ENCODE measurements around the gene SELENOO. TPM values are rescaled to one million over a fixed set of nuclear protein-coding genes. Genes with fewer than 3 reads are reported as not detected.

SELENOO gene, protein sequence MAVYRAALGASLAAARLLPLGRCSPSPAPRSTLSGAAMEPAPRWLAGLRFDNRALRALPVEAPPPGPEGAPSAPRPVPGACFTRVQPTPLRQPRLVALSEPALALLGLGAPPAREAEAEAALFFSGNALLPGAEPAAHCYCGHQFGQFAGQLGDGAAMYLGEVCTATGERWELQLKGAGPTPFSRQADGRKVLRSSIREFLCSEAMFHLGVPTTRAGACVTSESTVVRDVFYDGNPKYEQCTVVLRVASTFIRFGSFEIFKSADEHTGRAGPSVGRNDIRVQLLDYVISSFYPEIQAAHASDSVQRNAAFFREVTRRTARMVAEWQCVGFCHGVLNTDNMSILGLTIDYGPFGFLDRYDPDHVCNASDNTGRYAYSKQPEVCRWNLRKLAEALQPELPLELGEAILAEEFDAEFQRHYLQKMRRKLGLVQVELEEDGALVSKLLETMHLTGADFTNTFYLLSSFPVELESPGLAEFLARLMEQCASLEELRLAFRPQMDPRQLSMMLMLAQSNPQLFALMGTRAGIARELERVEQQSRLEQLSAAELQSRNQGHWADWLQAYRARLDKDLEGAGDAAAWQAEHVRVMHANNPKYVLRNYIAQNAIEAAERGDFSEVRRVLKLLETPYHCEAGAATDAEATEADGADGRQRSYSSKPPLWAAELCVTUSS
- total RNA-seq = 24.3 and 24.5 TPM in 2 replicates
- long read RNA-seq = 0 reads

DNA sequence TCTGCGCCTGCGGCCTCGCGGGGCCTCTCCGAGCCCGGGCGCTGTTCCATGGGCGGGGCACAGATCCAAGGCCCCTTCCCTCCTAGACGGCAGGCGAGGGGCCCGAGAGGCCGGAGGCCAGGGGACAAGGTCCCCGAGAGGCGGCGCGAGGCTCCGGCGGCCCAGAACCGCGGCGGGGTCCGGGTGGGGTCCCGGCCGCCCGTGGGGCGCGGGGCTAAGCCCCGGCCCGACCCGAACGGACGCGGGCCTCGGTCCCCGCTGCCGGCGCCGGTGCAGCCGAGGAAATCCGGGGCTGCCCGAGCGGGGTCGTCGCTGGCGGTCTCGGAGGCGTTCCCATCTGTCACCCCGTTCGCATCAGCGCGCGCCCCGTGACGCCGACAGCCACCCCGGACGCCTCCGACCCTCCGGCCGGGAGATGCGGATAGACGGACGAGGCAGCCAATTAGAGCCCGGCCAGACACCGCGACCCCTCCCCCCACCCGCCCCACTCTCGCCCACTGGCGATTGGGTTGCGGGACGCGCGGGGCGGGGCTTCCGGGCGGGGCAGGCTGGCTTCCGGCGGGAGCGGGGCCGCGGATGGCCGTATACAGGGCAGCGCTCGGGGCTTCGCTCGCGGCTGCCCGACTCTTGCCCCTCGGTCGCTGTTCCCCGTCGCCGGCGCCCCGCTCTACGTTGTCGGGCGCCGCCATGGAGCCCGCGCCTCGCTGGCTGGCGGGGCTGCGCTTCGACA, at the start of gene SELENOO:
TSS of gene SELENOO (plus strand) at position 551 of the 730 bp plus-strand sequence. CDS start at position 577, 26 bp downstream.
- H3K9me3 Mint-ChIP-seq = no peaks in the 10 kb centered on the region
- peak within 1 kb of the TSS; percentile 93 for H3K4me3 Mint-ChIP-seq
- TF ChIP-seq, protein P1, sequence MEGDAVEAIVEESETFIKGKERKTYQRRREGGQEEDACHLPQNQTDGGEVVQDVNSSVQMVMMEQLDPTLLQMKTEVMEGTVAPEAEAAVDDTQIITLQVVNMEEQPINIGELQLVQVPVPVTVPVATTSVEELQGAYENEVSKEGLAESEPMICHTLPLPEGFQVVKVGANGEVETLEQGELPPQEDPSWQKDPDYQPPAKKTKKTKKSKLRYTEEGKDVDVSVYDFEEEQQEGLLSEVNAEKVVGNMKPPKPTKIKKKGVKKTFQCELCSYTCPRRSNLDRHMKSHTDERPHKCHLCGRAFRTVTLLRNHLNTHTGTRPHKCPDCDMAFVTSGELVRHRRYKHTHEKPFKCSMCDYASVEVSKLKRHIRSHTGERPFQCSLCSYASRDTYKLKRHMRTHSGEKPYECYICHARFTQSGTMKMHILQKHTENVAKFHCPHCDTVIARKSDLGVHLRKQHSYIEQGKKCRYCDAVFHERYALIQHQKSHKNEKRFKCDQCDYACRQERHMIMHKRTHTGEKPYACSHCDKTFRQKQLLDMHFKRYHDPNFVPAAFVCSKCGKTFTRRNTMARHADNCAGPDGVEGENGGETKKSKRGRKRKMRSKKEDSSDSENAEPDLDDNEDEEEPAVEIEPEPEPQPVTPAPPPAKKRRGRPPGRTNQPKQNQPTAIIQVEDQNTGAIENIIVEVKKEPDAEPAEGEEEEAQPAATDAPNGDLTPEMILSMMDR (conservative IDR thresholded peaks at IDR 0.05) = no peak
- peaks cover 17% of the 10 kb centered on the region for H3K4me1 Mint-ChIP-seq
- no peak within 1 kb of the TSS for H3K27ac Mint-ChIP-seq (ENCODE audit: unreplicated experiment)
- H3K36me3 Mint-ChIP-seq (ENCODE audit: low read depth) = peaks cover 13% of the 10 kb centered on the region
- H3K27me3 Mint-ChIP-seq (ENCODE audit: low read depth) = no peaks in the 10 kb centered on the region
- peak; percentile 85 for DNase-seq (ENCODE audit: low read depth, low spot score)

DNA sequence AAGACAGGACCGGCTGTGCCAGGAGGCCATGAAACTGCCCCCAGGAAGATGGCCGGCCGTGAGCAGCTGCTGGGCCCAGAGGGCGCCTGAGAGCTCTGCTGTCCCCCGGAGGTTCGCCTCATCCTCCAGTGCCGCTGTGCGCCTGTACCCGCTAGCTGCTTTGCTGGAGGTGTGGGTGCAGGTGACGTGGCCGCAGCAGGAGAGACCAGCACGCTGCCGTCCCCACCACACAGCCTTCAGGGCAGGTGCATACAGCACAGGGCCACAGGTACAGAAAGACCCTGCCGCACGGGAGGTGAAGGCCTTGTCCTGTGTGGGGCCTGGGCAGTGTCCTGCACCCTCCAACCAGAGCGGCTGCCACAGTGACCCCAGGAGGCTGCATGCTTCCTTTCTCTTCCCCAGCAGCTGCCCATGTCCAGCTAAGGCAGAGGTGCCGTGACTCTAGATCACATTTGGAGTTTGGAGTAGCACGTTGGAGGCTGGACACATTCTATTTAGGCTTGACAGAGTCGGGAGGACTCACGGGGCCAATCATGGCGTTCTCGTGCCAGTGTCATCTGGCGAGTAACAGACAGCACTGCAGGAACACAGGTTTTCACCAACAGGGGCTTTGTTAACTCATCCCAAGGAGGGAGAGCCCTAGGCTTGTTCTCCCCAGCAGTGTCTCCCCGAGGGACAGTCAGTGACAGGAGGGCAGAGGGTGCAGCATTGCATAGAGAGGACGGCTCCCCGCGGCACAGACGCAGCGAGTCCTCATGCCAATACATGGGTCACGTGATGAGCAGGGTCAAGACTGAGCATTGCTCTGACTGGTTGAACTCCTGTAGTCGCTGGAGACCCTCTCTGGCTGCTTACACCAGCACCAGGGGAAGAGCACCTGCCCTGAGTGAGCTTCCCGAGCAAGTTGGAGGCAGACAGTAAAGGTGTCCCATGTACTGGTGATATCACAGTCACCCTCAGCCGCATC, 49.0 kb upstream of the SELENOO start:
- no peaks in the 10 kb centered on the region for H3K9me3 Mint-ChIP-seq
- H3K36me3 Mint-ChIP-seq (ENCODE audit: low read depth) = no peaks in the 10 kb centered on the region
- DNase-seq (ENCODE audit: low read depth, low spot score) = no peak
- TF ChIP-seq, protein P1 (conservative IDR thresholded peaks at IDR 0.05) = no peak
- peaks cover 2% of the 10 kb centered on the region for H3K4me1 Mint-ChIP-seq
- H3K4me3 Mint-ChIP-seq = no peak overlapping the region
- H3K27ac Mint-ChIP-seq (ENCODE audit: unreplicated experiment) = peak overlapping the region; percentile 78
- H3K27me3 Mint-ChIP-seq (ENCODE audit: low read depth) = no peaks in the 10 kb centered on the region

DNA sequence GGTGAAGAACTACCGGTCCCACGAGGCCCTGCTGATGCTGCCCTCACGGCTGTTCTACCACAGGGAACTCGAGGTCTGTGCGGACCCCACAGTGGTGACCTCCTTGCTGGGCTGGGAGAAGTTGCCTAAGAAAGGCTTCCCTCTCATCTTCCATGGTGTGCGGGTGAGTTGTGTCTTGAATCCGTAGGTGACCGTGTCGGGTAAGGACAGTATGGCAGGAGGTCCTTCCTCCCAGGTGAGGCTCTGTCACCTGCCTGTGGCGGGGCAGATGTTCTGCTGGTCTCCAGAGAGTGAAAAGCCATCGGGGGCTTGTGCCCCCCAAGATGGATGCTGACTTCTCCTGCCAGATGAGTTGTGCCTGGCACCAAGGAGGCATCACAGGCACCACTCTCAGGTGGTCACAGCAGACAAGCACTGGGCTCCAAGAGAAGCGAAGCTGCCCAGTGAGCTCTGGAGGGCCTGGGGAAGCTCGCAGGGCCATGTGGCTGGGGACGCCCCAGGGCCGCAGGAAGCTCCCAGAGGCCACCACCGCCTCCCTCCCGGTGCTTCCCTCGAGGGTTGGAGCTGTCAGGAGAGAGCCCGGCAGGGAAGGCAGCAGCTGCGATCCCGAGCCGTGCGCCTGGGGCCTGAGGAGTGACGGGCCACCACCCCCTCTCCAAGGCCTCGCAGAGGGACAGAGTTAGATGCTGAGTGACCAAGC, 47.6 kb upstream of the SELENOO start:
- H3K27ac Mint-ChIP-seq (ENCODE audit: unreplicated experiment) = no peak overlapping the region
- no peaks in the 10 kb centered on the region for H3K4me1 Mint-ChIP-seq
- no peak overlapping the region for H3K4me3 Mint-ChIP-seq
- TF ChIP-seq, protein P1 (conservative IDR thresholded peaks at IDR 0.05) = no peak
- no peak for DNase-seq (ENCODE audit: low read depth, low spot score)
- H3K9me3 Mint-ChIP-seq = no peaks in the 10 kb centered on the region
- peaks cover 13% of the 10 kb centered on the region for H3K27me3 Mint-ChIP-seq (ENCODE audit: low read depth)
- H3K36me3 Mint-ChIP-seq (ENCODE audit: low read depth) = no peaks in the 10 kb centered on the region

DNA sequence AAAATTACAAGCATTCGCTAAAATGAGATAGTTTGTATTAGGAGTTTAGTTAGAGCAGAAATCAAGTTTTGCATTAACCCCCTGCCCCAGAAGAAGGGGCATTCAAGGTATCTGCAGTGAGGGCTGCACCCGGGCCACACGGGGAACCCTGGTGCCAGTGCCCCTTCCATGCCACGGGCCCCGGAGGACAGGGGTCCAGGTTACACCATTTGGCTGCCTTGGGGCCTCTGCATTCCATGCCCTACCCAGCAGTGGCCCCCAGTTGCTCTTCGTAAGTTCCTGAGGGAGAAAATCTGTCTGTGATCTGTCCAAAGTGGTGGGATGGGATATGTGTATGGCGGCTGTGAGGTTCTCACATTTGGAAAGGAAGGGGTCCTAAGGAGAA, 47.1 kb upstream of the SELENOO start:
- H3K27me3 Mint-ChIP-seq (ENCODE audit: low read depth) = peaks cover 16% of the 10 kb centered on the region
- DNase-seq (ENCODE audit: low read depth, low spot score) = no peak
- H3K36me3 Mint-ChIP-seq (ENCODE audit: low read depth) = no peaks in the 10 kb centered on the region
- no peaks in the 10 kb centered on the region for H3K9me3 Mint-ChIP-seq
- no peak overlapping the region for H3K4me3 Mint-ChIP-seq
- TF ChIP-seq, protein P1 (conservative IDR thresholded peaks at IDR 0.05) = no peak
- no peaks in the 10 kb centered on the region for H3K4me1 Mint-ChIP-seq
- H3K27ac Mint-ChIP-seq (ENCODE audit: unreplicated experiment) = no peak overlapping the region
